SU-DHL-6 (cell line): Measurements from ENCODE around the gene ATP8A2.

Experiments used
- EZH2phosphoT487 ChIP-seq: fragments of 200-600 bp; sonication (generic), shearing (Covaris generic); conservative IDR thresholded peaks from 2 replicates; pipeline ENCODE4 v1.6.1; 2018; ENCODE audit warnings: mild to moderate bottlenecking, antibody characterized with exemption, low read length, moderate library complexity, mixed read lengths
- TF ChIP-seq, protein P1 (sequence below): fragments of 200-600 bp; sonication (generic); IDR thresholded peaks from one replicate; pipeline ENCODE4 v1.5.1; 2017; ENCODE audit warnings: antibody characterized with exemption, mild to moderate bottlenecking, low read length, moderate library complexity; ENCODE audit not compliant: insufficient read depth, poor library complexity, severe bottlenecking

DNA sequence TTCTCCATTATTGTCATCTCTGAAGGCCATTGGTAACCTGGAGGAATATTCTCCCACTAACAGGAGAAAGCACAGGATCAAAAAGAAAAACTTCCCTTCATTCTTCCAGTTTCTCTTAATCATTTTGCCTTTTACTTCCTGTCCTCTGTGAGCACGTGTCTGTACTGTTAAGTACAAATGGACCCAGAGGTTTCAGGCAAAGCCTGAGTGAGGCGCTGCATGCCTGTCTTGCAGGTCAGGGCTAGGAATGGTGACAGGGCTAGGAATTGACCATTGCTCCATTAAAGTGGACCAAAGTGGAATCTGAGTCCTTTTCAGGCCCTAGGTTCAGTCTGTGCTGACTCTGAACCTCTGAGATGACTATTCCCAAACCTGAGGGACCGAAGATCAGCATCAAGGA, 353.3 kb downstream of the ATP8A2 start:
- TF ChIP-seq, protein P1, sequence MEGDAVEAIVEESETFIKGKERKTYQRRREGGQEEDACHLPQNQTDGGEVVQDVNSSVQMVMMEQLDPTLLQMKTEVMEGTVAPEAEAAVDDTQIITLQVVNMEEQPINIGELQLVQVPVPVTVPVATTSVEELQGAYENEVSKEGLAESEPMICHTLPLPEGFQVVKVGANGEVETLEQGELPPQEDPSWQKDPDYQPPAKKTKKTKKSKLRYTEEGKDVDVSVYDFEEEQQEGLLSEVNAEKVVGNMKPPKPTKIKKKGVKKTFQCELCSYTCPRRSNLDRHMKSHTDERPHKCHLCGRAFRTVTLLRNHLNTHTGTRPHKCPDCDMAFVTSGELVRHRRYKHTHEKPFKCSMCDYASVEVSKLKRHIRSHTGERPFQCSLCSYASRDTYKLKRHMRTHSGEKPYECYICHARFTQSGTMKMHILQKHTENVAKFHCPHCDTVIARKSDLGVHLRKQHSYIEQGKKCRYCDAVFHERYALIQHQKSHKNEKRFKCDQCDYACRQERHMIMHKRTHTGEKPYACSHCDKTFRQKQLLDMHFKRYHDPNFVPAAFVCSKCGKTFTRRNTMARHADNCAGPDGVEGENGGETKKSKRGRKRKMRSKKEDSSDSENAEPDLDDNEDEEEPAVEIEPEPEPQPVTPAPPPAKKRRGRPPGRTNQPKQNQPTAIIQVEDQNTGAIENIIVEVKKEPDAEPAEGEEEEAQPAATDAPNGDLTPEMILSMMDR: no peak
- no peak for TF ChIP-seq EZH2phosphoT487
